HepG2 (cell line): ENCODE measurements around the gene IDS. TPM values are rescaled to one million over a fixed set of nuclear protein-coding genes. Genes with fewer than 3 reads are reported as not detected.
"Not testable (repeated sequence)": the region's sequence is repeated elsewhere in the genome, so short reads cannot be mapped to it uniquely, and the experiment has no call there.

Source experiments
- ATAC-seq: fragments of 200-7000 bp; cut with Tn5 transposase; 3 replicates; pipeline ENCODE4 v1.9.1; 2020; ENCODE audit warnings: mild to moderate bottlenecking, moderate library complexity
- BruUV-seq: library from RNA; stranded (reverse); fragments of 400-500 nt; replicated peaks from 2 replicates; lab custom pipeline; 2021; lab: Mats Ljungman, UMichigan
- CTCF ChIA-PET: fragments of 300-600 bp; formaldehyde crosslinking; extraction: SDS; loops from one replicate; lab custom pipeline; 2021; ENCODE audit warnings: low total read pairs, inconsistent platforms, low intra/inter-chr PET ratio; lab: Yijun Ruan, JAX
- POLR2A ChIA-PET: fragments of 350-600 bp; sonication (Branson Sonifier 250); formaldehyde crosslinking; loops from one replicate; lab custom pipeline; 2020; ENCODE audit warnings: antibody characterized with exemption, inconsistent platforms; lab: Yijun Ruan, JAX
- DNase-seq: peaks from one replicate; pipeline ENCODE4 v3.0.0-alpha.2; 2015; ENCODE audit warnings: low spot score
- FAIRE-seq: peaks from 3 replicates; lab custom pipeline; 2011; peaks lifted over from hg19 to GRCh38; lab: Jason Lieb, UNC
- H2AFZ ChIP-seq: one replicate; pipeline ENCODE4 v1.6.1; 2011; ENCODE audit warnings: low read length, inconsistent platforms
- H3K27ac ChIP-seq: fragments of 300-600 bp; 3 replicates; pipeline ENCODE4 v1.8.0; 2011; ENCODE audit warnings: mixed run types, mild to moderate bottlenecking, mixed read lengths, low read length, inconsistent platforms; ENCODE audit not compliant: insufficient read depth; ENCODE audit errors: extremely low read length
- H3K27me3 ChIP-seq, 2 experiments: fragments of 200-600 bp in 1 of 2; 2 replicates in 1 of 2; 3 replicates in 1 of 2; pipeline versions ENCODE4 v1.6.0 to v1.8.0; 2011; ENCODE audit warnings: low read length in 2 of 2, mild to moderate bottlenecking in 2 of 2, moderate library complexity in 2 of 2, inconsistent platforms in 1 of 2; ENCODE audit not compliant: insufficient read depth in 2 of 2, control insufficient read depth in 1 of 2
- H3K36me3 ChIP-seq, 2 experiments: fragments of 200-600 bp in 1 of 2; replicated peaks in 1 of 2; 2 replicates in 1 of 2; 3 replicates in 1 of 2; pipeline versions ENCODE4 v1.5.1 to v1.8.0; 2011; ENCODE audit warnings: low read length in 2 of 2, inconsistent platforms in 1 of 2; ENCODE audit not compliant: insufficient read depth in 2 of 2, control insufficient read depth in 1 of 2
- H3K4me1 ChIP-seq: 2 replicates; pipeline ENCODE4 v1.5.1; 2012; ENCODE audit warnings: low read length, inconsistent platforms; ENCODE audit not compliant: insufficient read depth
- H3K4me2 ChIP-seq: 2 replicates; pipeline ENCODE4 v1.6.0; 2011; ENCODE audit warnings: low read depth, low read length, inconsistent platforms
- H3K4me3 ChIP-seq, 3 experiments: fragments of 200-600 bp in 1 of 3; sonication (generic), shearing (Covaris generic) in 1 of 3; replicated peaks in 1 of 3; 2 replicates each; pipeline ENCODE4 v1.5.1; 2011 to 2016; ENCODE audit warnings: low read length in 3 of 3, inconsistent platforms in 2 of 3, low read depth in 2 of 3, mild to moderate bottlenecking in 2 of 3, control low read depth in 1 of 3, mixed read lengths in 1 of 3; ENCODE audit not compliant: insufficient read depth in 1 of 3
- H3K79me2 ChIP-seq: one replicate; pipeline ENCODE4 v1.6.1; 2011; ENCODE audit warnings: low read length, inconsistent platforms; ENCODE audit not compliant: insufficient read depth
- H3K9ac ChIP-seq: 2 replicates; pipeline ENCODE4 v1.6.0; 2011; ENCODE audit warnings: mild to moderate bottlenecking, low read depth, low read length, inconsistent platforms; ENCODE audit not compliant: insufficient read depth
- H3K9me3 ChIP-seq: 2 replicates; pipeline ENCODE4 v1.5.1; 2012; ENCODE audit warnings: mild to moderate bottlenecking, low read length
- H4K20me1 ChIP-seq: 2 replicates; pipeline ENCODE4 v1.6.0; 2011; ENCODE audit warnings: inconsistent platforms, mild to moderate bottlenecking, low read length, moderate library complexity; ENCODE audit not compliant: insufficient read depth
- HMGA1 ChIP-seq: sonication (generic); formaldehyde crosslinking; conservative IDR thresholded peaks from 2 replicates; pipeline ENCODE4 v1.4.0; 2020; ENCODE audit warnings: missing genetic modification reagents
- ZNF121 ChIP-seq: sonication (generic); formaldehyde crosslinking; IDR thresholded peaks from 2 replicates; pipeline ENCODE4 v1.5.0; 2020; ENCODE audit warnings: mild to moderate bottlenecking, missing genetic modification reagents
- WGBS: methylation state at CpG from one replicate; pipeline ENCODE4 v1.1.6; 2017; ENCODE audit warnings: low lambda C conversion rate; 5-methylcytosine and 5-hydroxymethylcytosine counted together
- in situ Hi-C: cut with HindIII; loops from 2 replicates; pipeline ENCODE4 v1.10.0; 2017; ENCODE audit warnings: low pct_unique_long_range_greater_than_20kb; ENCODE audit not compliant: extremely low pct_ligation_motif_present
- intact Hi-C: fragments of 100-400 bp; cut with micrococcal nuclease; formaldehyde crosslinking; loops from one replicate; pipeline ENCODE4 v1.10.0; 2022; ENCODE audit not compliant: unreplicated experiment
- polyA plus RNA-seq, 8 experiments: library from polyadenylated mRNA; depleted of rRNA in 3 of 8; stranded (reverse) in 7 of 8; unstranded in 1 of 8; fragments of >200 nt; fragmentation: Illumina TruSeq in 4 of 8; extraction: Trizol in 4 of 8; gene quantifications; 2 replicates each; pipeline versions ENCODE4 v1.2.1 to v1.2.3, GENCODE V29; 2011 to 2016; ENCODE audit warnings: low read depth in 4 of 8, missing spikeins in 1 of 8, mixed read lengths in 1 of 8; ENCODE audit not compliant: insufficient read depth in 1 of 8
- total RNA-seq, 5 experiments: library from RNA; depleted of rRNA; stranded (reverse); fragments of >200 nt; fragmentation: Illumina TruSeq; extraction: Trizol; gene quantifications; 2 replicates each; pipeline ENCODE4 v1.2.3, GENCODE V29; 2016; ENCODE audit warnings: low read depth in 1 of 5

The IDS gene
- total and polyA plus RNA-seq, 2 of the 13 experiments (the other 11 are each of a cell fraction or from before 2014, with no cell fraction given), result 2.2 to 11.9 TPM

- intact Hi-C loops, result not testable (repeated sequence)
- no CpG with 5 or more reads among the region's 9 CpGs for whole genome bisulfite sequencing
These were observed 17.1 kb downstream of the IDS start for GRCh38 chrX:149488008-149488407.

DNA sequence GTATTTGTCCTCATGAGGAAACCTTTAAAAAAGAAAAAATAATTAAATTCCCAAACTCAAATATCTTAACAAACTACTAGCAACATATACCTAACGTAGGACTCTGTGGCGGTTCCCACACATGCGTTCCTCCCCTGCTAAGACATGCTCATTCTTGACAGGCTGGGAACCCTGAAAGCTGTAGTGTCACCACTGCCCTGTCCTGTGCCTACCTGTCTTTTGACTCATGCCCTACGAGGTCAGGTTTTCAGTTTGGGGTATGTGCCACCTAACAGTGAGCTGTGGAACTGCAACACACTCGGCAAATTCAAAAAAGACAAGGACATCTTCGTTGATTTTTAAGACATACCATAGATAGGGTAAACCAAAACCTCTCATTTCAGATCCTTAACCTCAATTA is 17.8 kb downstream of the IDS start:
- Histone ChIP-seq H3K27ac (no peak overlapping the region), H3K9me3 (no peaks in the 10 kb centered on the region), H3K79me2 (no peaks in the 10 kb centered on the region), H2AFZ (no peak overlapping the region), H3K27me3 (no peaks in the 10 kb centered on the region), H3K4me1 (peaks cover 12% of the 10 kb centered on the region), H3K36me3 (no peaks in the 10 kb centered on the region), H3K9ac (no peak overlapping the region), H3K4me3 (no peak overlapping the region), H4K20me1 (no peaks in the 10 kb centered on the region), H3K4me2 (no peak overlapping the region)
- ChIA-PET POLR2A (no interaction called here), CTCF (no interaction called here)
- intact Hi-C loops, result no loop called here
- in situ Hi-C loops, result no loop called here
- FAIRE-seq, result peak; percentile 56
- ATAC-seq, result peak; percentile 62
- no peak for DNase-seq
- TF ChIP-seq ZNF121 (CRISPR knock-in tag), result peak; percentile 48; the same call in 1 of the 2 replicates
- no peak for TF ChIP-seq HMGA1 (CRISPR knock-in tag)
- BruUV-seq, result no TSS peak
- 84% methylated on average over 6 of the region's 6 CpGs for WGBS

More at GRCh38 chrX:149488008-149488407, 17.1 kb downstream of the IDS start:
- H3K36me3 ChIP-seq, H2AFZ ChIP-seq, H3K27me3 ChIP-seq, BruUV-seq, POLR2A ChIA-PET, DNase-seq, H3K79me2 ChIP-seq, H3K9me3 ChIP-seq, H3K27ac ChIP-seq, H4K20me1 ChIP-seq, H3K4me2 ChIP-seq, H3K4me3 ChIP-seq, ATAC-seq, in situ Hi-C loops, FAIRE-seq, CTCF ChIA-PET, H3K9ac ChIP-seq: not testable (repeated sequence)
- peaks cover 19% of the 10 kb centered on the region for H3K4me1 ChIP-seq
